ENCODE data around the gene PPT2.

PPT2 gene

GRCh38 chr6:32148289-32149091 is 5.5 kb upstream of the PPT2 start:
- TF ChIP-seq REST (IDR thresholded peaks at IDR 0.05; ENCODE audit: insufficient read depth in 1 of 2, low read depth in 2 of 2, low read length in 2 of 2), result no peak

DNA sequence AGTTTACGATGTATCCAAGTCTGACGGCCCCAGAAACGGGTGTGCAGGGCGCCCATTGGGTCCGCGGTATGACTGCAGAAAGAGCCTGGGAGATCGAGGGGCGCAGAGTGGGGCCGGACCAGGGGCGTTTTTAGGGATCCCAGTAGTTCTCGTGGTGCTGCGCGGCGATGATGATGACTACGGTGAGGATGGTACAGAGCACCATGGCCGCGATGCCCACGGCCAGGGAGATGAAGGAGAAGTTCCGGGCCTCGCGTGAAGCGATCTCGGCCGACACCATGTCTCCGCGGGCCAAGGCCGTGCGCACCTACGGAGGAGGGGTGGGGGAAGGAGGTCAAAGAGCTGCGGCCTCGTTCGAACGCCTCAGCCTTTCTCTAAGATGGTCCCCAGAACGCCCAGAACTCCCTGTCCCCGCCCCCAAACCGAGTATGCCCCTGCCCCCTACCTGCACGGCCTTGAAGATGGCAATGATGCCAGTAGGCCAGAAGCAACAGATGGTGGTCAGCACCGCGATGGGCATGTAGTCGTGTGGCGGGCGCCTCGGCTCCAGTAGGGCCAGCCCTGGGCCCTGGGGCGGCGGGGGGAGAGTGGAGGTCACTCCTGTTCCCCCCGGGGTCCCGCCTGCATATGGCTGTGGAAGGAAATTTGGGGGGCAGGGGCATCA is 4.7 kb upstream of the PPT2 start:
- TF ChIP-seq POLR2AphosphoS5 (IDR thresholded peaks at IDR 0.05; ENCODE audit: low read depth, low read length) (no peak), REST (IDR thresholded peaks at IDR 0.05; ENCODE audit: insufficient read depth in 1 of 2, low read depth in 2 of 2, low read length in 2 of 2) (no peak), FOXP2 (optimal IDR thresholded peaks at IDR 0.05; ENCODE audit: borderline replicate concordance, extremely low read depth, extremely low read length, insufficient read depth) (no peak), TAF1 (IDR thresholded peaks at IDR 0.05; ENCODE audit: borderline replicate concordance, insufficient read depth, low read length) (no peak), SIN3A (IDR thresholded peaks at IDR 0.05; ENCODE audit: borderline replicate concordance, insufficient read depth, low read length) (no peak)

- TF ChIP-seq POLR2AphosphoS5 (IDR thresholded peaks at IDR 0.05; ENCODE audit: low read depth, low read length) (no peak), TAF1 (IDR thresholded peaks at IDR 0.05; ENCODE audit: borderline replicate concordance, insufficient read depth, low read length) (no peak), FOXP2 (optimal IDR thresholded peaks at IDR 0.05; ENCODE audit: borderline replicate concordance, extremely low read depth, extremely low read length, insufficient read depth) (no peak), SIN3A (IDR thresholded peaks at IDR 0.05; ENCODE audit: borderline replicate concordance, insufficient read depth, low read length) (no peak), REST (IDR thresholded peaks at IDR 0.05; ENCODE audit: insufficient read depth in 1 of 2, low read depth in 2 of 2, low read length in 2 of 2) (no peak)
Measured at GRCh38 chr6:32149932-32150870, 3.7 kb upstream of the PPT2 start.

DNA sequence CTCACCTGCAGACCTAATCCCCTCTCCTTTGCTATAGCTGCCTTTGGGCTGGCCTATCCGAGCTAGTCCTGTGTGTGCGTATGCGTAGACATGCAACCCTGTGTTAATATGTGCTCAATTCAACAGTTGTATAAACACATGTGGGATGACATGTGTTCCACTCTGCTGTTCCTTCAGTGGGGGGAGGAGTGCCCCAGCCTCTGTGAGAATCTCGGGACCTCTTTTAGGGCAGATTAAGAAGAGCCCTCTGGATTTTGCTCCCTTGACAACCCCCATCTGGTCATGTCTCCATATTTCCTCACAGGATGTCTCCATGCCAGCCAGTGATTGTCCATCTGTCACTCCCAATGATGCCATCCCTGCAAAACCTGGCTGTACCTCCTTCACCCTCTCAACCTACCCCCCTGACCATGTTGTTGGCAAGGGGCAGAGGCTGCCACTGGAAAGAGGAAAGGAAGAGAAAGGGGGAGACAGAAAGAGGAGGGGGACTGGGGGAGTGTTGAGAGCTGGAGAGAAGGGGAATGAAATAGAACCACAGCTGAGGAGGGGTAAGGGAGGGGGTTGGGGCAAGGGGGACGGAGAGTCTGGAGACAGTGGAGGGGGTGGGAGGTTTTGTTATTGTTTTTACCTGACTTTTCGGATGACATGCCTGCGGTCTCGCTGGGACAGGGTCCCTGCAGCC is 2.6 kb upstream of the PPT2 start:
- TF ChIP-seq POLR2AphosphoS5 (IDR thresholded peaks at IDR 0.05; ENCODE audit: low read depth, low read length) (no peak), SIN3A (IDR thresholded peaks at IDR 0.05; ENCODE audit: borderline replicate concordance, insufficient read depth, low read length) (no peak), REST (IDR thresholded peaks at IDR 0.05; ENCODE audit: insufficient read depth in 1 of 2, low read depth in 2 of 2, low read length in 2 of 2) (no peak), TAF1 (IDR thresholded peaks at IDR 0.05; ENCODE audit: borderline replicate concordance, insufficient read depth, low read length) (no peak), FOXP2 (optimal IDR thresholded peaks at IDR 0.05; ENCODE audit: borderline replicate concordance, extremely low read depth, extremely low read length, insufficient read depth) (no peak)

All from PFSK-1 (cell line).